Activated naive CD4-positive, alpha-beta T cell treated with anti-CD3 and anti-CD28 coated beads, Interleukin-2, amount 50 U/mL, for 24 hours (primary cell): ENCODE data around the gene PNMA8C.
"Not testable (repeated sequence)": the region's sequence is repeated elsewhere in the genome, so short reads cannot be mapped to it uniquely, and the experiment has no call there.

Experiments used
- H3K27ac Mint-ChIP-seq: one replicate; pipeline ENCODE4 v1.8.0; 2021; ENCODE audit warnings: mild to moderate bottlenecking, mixed read lengths
- H3K27me3 Mint-ChIP-seq: one replicate; pipeline ENCODE4 v1.8.0; 2021; ENCODE audit warnings: mixed read lengths
- H3K36me3 Mint-ChIP-seq: one replicate; pipeline ENCODE4 v1.8.0; 2021; ENCODE audit warnings: mixed read lengths
- H3K4me1 Mint-ChIP-seq: one replicate; pipeline ENCODE4 v1.8.0; 2021; ENCODE audit warnings: mixed read lengths
- H3K4me3 Mint-ChIP-seq: one replicate; pipeline ENCODE4 v1.8.0; 2021; ENCODE audit warnings: mild to moderate bottlenecking, mixed read lengths
- H3K9me3 Mint-ChIP-seq: one replicate; pipeline ENCODE4 v1.8.0; 2021; ENCODE audit warnings: mixed read lengths

PNMA8C gene

GRCh38 chr19:46375476-46376067 is 53.2 kb downstream of the PNMA8C start:
- not testable (repeated sequence) for H3K27ac Mint-ChIP-seq, H3K36me3 Mint-ChIP-seq, H3K9me3 Mint-ChIP-seq, H3K4me3 Mint-ChIP-seq, H3K27me3 Mint-ChIP-seq
- peaks cover 17% of the 10 kb centered on the region for H3K4me1 Mint-ChIP-seq
